HTERT RPE-1 (cell line): ENCODE measurements around the gene LDLRAD4.

ENCODE experiments used
- in situ Hi-C: fragments of 300-500 bp; cut with MboI; formaldehyde crosslinking; loops from 4 replicates; pipeline ENCODE4 v1.14.3; 2020; ENCODE audit warnings: low sequenced_read_pairs

Gene LDLRAD4

DNA sequence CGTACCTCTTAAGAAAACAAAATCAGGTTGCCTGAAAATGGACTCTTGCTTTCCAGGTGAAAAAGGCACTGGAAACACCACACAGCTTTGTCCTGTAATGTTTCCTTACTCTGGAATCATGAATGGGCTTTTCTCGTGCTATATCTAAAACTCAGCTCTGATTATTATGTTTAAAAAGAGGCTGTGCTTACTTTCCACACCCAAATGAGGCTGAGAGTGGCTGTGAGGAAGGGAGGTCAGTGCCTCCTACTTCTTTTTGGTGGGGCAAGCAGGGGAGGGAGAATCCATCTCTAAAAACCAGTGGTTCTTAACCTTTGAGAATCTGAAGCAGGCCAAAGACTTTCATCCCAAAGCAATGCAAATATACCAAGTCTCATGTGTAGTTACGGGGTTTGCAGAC lies 359.2 kb downstream of the LDLRAD4 start:
- in situ Hi-C loops = no loop called here

DNA sequence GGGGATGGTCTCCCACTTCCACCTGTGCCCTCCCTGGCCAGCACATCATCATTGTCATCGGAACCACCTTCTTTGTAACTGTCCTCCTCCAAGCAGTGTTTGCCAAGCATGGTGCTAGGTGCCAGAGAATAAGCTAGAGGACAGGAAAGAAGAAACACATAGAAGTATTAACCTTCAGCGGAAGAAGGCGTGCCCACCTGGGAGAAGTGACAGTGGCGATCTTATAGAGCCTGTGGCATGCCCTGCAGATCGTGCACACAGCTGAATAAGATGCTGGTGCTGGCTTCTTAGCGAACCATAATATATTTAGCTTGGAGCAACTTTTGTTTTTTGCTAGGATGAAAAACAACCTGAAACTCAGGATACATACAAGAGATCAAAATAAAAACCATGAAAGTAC lies 359.8 kb downstream of the LDLRAD4 start:
- in situ Hi-C loops = no loop called here

DNA sequence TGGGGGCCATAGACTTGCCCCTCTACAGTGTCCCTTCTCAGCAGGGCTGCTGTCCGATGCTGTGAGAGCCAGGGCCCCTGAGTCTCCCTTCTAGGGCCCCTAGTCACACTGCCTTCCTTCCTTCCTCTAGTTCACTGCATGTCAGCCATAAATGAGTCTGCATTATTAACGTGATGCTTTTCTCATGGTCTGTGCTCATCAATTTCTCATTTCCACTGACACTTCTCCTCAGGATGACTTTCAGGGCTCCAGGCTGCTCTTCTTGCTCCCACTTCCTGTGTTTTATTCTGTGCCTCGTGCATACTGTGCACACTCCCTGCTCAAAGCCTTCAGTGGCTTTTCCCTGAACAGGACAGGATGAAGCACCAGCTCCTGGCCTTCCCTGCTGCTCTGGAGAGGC lies 361.3 kb downstream of the LDLRAD4 start:
- in situ Hi-C loops = no loop called here

DNA sequence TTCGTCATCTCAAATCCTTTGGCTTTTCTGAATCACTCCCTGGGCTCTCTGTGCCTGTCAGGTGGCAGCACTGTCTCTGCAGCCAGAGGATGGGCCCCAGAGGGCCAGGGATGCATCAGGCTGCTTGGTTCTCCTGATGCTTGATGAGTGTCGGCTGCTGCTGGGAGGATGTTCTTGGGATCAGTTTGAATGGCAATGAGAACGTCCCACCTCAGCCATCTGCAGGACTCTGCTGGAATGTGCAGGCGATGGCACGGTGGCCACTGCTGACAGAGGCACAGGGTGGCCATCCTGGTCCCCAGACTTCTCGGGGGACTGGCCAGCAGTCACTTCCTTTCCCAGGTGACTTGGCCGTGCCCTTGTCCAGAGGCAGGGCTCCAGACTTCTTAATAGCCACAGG lies 361.8 kb downstream of the LDLRAD4 start:
- in situ Hi-C loops = no loop called here

DNA sequence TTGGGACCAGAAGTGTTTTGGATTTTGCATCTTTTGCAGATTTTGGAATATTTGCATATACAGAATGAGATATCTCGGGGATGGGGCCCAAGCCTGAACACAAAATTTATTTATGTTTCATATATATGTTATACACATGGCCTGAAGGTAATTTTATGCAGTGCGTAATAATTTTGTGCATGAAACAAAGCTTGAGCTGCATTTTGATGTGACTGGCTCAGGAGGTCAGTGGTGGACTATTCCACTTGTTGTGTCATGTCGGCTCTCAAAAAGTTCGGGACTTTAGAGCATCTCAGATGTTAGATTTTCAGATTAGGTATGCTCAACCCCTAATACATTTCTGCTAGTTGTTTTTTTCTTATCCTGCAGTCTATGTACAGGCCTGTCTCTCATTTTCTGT lies 362.4 kb downstream of the LDLRAD4 start:
- in situ Hi-C loops = no loop called here

DNA sequence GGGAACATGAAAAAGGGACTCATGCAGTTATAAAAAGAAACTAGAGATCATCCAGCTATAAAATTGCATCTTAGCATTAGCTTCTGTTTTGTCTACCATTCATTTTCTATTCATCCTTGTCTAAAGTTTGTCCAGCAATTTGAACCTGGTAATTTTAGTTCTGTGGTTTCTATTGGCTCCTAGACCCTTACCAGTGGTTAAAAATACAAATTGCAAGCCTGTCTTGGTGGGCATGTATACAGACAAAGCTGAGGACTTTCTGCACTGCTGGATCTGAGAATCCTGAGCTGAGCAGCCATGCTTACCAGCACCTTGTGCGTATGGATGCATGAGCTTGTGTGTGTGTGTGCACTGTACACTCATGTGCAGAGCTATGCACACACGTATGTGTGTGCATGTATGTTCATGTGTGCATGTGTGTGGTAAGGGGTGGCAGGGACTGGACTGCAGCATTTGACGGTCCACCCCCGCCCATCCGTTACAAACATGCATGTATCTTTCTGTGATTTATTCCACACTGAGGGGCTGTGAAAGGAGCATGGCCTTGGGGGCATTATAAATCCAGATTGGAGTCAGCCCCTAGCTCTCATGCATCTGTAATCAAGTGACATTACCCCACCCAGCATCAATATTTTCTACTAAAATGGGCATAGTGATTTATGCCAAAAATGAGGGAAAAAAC lies 363.1 kb downstream of the LDLRAD4 start:
- in situ Hi-C loops = no loop called here

DNA sequence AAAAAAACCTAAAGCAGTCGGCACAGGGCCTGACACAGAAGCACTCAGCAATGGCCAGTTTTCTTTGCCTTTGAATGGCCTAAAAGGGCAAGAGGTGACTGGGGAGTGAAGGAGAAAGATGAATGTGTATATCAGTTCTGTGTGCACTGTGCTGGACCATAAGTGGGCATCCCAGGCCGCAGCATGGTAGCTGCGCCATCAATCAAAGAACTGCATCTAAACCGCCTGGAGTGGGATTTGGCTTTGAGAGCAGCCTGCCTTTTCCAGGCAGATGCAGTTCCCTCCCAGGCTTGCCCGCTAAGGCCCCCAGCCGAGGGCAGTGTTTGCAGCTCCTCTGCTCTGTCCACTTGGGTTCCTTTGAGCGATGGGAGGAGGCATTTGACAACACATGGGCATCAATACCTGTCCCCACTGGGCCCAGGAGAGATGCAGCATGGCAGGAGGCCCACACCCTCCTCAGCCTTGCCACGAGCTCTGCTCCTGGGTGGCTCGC lies 363.7 kb downstream of the LDLRAD4 start:
- in situ Hi-C loops = no loop called here

DNA sequence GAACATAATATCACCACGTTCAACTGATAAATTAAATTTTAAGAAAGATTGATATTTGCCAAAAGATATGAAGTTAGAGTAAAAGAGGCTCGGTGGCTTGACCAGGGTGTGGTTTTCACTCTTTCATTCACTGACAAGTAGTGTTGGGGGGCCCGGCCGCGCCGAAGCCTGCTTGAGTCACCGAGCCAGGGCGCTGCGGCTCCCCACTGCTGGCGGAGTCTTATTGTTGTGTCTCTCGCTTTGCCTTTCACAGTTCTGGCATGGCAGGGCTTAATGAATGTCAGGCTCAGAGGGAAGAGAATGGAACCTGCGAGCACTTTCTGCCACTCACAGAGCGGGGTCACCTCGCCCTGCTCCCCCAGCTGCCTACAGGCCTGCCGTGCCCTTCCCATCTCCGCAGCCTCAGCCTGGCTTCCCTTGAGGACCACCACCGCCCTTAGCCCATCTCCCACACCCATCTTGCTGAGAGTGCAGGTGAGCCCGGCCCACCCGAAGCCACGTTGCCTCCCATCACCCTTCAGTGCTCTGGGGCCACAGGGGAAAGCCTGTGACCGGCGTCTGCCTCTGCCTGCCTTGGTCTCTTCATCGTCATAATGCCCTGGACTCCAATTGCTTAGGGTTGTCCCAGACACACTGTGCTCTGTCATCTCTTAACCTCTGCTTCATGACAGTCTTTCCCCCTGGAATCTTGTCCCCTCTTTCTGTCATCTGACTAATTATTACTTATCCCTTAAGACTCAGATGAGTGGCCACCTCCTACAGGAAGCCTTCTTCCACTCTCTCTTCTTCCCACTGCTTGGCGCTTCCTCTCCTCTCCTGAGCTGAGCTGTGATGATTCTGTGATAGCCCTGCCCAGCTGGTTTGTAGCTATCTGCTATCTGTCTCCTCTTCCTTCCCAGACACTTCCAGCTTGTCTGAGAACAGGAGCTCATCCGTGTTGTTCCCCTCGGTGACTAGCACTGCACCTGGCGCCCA lies 365.3 kb downstream of the LDLRAD4 start:
- in situ Hi-C loops = no loop called here

DNA sequence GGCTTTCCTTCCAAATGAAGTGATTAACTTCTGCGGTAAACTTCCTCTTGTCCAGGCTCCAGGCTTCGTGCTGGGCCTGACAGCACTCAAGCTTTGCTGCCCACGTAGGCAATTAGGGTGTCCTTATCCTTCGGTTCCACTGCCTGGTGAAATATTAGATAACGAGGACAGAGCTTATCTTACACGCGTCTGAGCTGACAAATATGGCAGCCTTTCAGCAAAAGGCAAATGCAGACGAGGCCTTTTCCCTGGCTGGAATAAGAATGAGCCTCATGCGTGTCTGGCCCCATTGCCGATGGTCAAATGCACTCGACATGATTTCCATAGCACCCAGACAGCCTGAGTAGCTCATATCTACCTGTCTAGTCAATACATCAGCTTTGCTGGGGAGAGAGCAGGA lies 366.3 kb downstream of the LDLRAD4 start:
- in situ Hi-C loops = no loop called here

DNA sequence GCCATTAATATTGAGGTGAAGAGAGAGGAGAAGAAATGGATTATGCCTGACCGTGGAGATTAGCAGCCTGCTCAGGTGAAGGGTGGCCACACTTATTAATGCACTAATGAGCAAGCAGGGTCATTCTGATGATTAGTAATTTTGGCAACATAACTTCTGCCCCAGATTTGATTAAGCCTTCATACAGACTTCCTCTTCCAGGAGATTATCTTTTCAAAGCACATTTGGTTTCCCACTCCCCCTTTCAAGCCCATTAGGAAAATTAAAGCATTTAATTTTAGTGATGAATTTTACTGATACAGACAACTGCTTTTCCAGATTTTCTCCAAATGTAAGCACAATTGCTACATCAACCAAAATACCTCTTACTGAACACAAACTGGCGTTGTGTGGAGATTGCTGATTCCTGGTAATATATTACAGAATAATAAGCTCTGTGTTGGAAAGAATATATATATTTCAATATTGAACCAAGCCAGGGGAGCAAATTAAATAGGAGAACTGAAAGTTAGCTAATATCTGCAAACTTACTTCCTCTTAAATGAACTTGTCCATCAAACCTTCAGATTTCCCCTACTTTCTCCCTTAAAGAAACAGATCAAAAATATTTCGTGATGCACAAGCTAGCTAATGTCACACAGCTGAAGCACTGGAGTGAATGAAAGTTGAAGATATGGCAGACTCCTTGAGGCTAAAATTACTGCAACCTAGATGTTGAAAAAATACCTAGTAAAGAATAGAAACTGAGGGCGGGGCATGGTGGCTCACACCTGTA lies 367.0 kb downstream of the LDLRAD4 start:
- in situ Hi-C loops = no loop called here

DNA sequence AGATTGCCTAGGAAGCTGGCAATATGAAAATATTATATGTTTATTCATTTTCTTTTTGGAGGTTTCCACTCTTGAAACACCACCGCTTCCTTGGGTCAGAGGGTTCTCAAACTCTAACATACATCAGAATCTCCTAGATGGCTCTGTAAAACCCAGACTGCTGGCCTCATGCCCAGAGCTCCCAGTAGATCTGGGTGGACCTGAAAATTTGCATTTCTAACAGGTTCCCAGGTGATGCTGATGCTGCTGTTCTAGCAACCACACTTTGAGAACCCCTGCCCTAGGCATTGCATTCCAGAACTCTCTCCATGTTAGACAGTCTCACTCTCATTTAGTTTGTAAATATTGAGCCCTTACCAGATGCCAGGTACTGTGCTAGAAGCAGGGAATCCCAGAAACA lies 368.4 kb downstream of the LDLRAD4 start:
- in situ Hi-C loops = no loop called here

DNA sequence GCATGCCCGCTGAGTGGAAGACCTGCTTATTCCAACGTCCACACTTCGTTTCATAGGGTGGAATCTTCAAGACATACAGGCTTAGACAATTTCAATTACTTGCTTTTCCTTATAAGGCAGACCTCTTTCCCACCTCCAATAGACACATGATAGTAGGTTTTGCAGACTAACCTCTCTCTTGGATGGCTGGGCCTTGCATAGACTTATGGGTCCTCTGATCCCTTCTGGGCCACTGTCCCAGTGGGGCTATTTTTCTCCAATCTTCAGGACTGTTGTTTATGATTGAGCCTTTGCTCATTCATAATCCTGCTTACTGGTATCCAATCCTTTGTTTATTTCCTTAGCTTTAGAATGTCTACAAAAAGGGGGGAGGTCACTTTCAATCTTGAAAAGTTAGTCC lies 368.9 kb downstream of the LDLRAD4 start:
- in situ Hi-C loops = no loop called here

DNA sequence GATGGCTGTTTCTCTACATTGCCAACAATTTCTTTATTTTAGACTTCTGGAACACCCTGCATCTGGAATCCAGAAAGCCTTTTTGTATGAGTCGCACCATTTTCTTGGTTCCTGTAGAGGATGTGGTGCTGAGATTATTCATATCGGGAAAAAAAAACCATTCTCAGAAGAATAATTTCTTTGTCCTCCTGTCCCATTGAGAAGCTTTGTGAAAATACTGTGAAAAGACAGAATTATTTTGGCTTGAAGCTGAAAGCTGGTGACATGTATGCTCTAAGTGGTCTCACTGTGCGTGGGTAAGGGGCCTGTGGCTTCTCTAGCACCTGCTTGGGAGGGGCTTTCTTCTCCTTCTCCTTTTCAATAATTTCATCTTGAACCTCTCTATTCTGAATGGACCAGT lies 369.4 kb downstream of the LDLRAD4 start:
- in situ Hi-C loops = no loop called here

DNA sequence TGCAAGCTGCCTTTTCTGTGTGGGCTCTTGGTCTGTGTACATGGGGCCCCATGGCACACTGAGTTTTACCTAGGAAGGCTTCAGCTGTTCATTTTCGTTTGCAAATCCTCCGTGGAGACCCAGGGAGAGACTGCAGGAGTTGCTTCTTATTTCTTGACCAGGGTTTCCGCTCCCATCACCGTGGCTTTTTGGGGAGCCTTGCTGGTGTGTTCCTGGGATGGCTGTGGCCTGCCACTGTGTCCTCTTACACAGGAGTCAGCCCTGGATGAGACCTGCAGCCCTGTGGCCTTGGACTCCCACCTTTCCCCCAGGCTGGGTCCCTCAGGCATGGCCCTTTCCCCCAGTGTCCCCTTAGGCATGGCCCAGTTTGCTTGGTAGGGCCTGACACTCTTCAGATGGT lies 370.8 kb downstream of the LDLRAD4 start:
- in situ Hi-C loops = no loop called here

DNA sequence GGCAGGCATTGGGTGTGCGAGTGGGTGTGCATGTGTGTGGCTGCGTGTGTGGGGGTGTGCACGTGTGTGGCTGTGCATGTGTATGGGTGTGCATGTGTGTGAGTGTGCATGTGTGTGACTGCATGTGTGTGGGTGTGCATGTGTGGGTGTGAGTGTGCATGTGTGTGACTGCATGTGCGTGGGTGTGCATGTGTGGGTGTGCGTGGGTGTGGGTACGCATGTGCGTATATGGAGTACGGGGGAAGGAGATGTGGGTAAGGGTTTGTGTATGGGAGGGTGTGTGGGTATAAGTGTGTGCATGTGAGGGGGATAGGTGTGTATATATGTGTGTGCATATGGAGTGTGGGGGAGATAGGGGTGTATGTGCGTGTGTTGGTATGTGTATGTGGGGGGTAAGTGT lies 371.4 kb downstream of the LDLRAD4 start:
- in situ Hi-C loops = no loop called here

DNA sequence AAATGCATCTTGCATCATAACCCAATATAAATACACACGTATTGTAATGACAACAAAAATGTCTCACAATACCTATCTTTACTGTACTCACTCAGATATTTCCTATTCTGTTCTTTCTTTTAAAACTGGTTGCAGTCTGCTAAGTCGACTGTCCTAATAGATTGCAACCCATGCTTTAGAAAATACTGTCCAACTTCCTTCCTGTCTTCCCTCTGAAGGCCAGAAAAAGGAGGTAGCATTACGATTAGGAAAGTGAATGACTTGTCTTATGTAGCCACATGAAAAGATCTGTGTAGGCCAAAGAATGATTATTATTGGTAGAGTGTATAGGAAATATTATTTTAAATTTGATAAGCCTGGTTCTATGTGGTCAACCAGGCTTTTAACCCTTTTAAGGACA lies 373.7 kb downstream of the LDLRAD4 start:
- in situ Hi-C loops = no loop called here

DNA sequence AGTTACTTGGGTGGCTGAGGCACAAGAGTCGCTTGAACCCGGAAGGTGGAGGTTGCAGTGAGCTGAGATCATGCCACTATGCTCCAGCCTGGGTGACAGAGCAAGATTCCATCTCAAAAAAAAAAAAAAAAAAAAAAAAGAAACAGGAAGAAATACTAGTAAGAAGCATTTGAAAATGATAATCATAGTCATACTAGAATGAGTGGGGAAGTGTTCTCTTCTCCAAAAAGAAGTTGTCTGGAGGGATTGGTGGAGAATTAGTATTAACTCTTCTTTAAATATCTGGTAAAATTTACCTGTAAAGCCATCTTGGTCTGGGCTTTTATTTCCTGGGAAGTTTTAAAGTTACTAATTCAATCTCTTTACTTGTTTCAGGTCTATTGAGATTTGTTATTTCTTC lies 376.0 kb downstream of the LDLRAD4 start:
- in situ Hi-C loops = no loop called here

DNA sequence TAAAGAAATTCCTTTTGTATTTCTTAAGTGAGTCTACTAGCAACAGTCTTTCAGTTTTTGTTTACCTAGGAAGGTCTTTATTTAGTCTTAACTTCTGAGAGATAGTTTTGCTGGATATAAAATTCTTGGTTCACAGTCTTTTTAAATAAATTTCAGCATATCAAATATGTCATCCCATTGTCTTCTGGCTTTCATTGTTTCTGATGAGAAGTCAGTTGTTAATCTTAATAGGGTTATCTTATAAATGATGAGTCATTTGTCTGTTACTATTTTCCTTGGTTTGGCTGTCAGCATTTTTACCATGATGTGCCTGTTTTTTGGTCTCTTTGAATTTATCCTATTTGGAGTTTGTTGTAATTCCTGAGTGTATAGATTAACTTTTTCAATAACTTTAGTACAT lies 378.5 kb downstream of the LDLRAD4 start:
- in situ Hi-C loops = no loop called here

DNA sequence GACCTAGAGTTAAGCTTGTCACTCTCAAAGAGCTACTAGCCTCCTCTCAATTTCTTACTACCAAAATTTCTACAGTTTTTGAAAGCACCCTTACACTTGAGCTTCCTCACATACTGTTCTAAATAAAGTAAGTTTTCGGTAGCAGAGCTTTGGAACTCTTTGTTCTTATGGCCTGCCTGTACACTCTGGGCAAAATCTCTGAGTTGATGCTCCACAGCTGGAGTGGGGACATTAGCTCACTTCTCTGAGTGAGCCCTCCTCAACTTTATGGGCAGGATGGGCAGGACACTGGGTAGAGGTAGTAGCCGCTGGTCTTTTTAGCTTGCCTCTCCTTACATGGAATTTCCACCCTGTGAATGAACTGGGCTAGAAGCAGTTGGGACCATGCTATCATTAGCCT lies 380.0 kb downstream of the LDLRAD4 start:
- in situ Hi-C loops = no loop called here

DNA sequence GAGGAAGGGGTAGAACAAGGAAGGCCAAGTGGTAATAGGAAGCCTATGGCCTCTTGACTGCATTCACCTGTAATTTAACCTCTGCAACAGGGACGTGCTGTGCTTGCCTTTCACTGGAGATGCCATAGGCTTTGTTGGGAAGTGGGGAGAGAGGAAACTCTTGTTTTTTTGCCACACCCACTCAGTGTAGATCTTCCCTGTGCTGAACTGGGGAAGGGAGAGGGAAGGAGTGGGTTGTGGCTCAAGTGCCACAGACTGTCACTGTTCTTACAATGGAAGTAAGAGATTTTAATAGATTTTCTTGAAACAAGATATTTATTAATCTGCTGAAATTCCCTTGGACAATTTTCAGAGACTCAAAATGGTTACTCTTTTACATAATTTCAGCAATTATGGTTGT lies 380.5 kb downstream of the LDLRAD4 start:
- in situ Hi-C loops = no loop called here

DNA sequence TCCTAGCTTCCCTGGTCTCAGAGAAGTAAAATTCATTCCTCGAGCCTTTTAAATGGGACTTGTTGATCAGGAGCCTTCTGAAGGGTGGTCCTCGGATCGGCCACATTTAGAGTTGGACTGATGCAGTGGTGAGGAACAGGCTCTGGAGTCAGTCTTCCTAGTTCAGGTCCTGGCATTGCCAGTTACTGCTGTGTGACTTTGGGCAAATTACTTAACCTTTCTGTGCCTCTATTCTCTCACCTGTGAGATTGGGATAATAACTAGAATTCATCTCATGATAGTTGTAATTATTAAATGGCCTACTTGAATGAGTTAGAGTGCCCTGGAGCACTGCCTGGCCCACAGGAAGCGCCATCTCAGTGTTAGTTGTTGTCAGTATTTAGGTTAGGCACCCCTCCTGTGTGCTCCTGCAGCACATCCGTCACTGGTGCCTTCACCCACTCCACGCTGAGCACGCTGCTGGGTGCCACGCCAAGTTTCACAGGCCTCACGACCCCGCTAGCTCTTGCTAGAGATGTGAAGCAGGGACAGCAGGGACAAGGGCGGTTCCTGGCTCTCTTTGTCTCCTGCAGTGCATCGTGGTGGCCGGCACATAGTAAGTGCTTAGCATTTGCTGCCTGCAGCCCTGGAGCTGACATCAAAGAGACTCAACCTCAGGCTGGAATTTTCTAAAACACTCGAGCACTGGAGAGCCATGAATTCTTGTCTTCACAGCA lies 384.9 kb downstream of the LDLRAD4 start:
- in situ Hi-C loops = no loop called here
